ENCODE data around the gene KAZN.

- no peak for TF ChIP-seq CTCF (IDR thresholded peaks at IDR 0.05; ENCODE audit: low read depth, low read length, poor library complexity, severe bottlenecking)
- no peak for TF ChIP-seq EZH2phosphoT487 (IDR thresholded peaks at IDR 0.05; ENCODE audit: borderline replicate concordance, low read length)
Measured at GRCh38 chr1:14958249-14959058, 360.0 kb downstream of the KAZN start.
